ENCODE results near the gene MYLK. TPM values are rescaled to one million over a fixed set of nuclear protein-coding genes. Genes with fewer than 3 reads are reported as not detected.

The MYLK gene
- total RNA-seq, 2 donors from 2014 or later, result 4.7 to 6.6 TPM

DNA sequence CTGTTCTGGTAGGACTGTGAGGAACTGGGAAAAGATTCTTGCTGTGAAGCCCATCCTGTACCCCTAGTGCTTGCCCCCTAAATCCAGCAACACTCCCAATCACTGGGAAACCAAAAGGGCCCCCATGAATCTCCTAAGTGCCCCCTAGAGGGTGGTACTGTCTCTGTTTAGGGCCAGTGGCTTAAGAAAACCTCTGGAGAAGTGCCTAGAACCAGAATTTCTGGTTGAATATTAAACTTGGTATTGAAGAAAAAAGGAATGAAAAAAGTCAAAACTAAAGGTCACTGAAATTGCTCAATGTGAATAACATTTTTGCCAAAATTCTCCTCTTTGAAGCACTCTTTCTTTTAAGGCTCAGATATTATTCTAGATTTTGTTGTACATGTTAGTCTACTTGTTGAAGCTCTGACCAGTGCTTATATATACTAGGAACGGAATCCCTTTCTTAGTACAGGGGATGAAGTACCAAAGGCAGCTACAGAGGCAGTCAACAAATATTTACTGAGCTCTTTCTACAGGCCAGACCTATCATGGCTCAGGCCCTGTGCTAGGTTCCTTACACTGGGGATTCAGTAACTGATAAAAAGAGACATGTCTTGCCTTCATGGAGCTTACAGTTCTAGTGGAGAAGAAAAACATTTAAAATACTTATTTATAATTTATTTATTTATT lies 138.8 kb downstream of the MYLK start:
- no peaks in the 10 kb centered on the region for H3K4me1 ChIP-seq (ENCODE audit: control insufficient read depth, insufficient read depth, low read length)
- no peak overlapping the region for H3K4me3 ChIP-seq (ENCODE audit: low read length)
- DNase-seq, result no peak
- no peaks in the 10 kb centered on the region for H3K36me3 ChIP-seq (ENCODE audit: control insufficient read depth, insufficient read depth, low read length)
- TF ChIP-seq, protein P1, sequence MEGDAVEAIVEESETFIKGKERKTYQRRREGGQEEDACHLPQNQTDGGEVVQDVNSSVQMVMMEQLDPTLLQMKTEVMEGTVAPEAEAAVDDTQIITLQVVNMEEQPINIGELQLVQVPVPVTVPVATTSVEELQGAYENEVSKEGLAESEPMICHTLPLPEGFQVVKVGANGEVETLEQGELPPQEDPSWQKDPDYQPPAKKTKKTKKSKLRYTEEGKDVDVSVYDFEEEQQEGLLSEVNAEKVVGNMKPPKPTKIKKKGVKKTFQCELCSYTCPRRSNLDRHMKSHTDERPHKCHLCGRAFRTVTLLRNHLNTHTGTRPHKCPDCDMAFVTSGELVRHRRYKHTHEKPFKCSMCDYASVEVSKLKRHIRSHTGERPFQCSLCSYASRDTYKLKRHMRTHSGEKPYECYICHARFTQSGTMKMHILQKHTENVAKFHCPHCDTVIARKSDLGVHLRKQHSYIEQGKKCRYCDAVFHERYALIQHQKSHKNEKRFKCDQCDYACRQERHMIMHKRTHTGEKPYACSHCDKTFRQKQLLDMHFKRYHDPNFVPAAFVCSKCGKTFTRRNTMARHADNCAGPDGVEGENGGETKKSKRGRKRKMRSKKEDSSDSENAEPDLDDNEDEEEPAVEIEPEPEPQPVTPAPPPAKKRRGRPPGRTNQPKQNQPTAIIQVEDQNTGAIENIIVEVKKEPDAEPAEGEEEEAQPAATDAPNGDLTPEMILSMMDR (conservative IDR thresholded peaks at IDR 0.05), result peak; percentile 76
- Mint-ChIP-seq H3K4me1 (peaks cover under 1% of the 10 kb centered on the region), H3K27me3 (ENCODE audit: insufficient read depth) (no peaks in the 10 kb centered on the region), H3K4me3 (no peak overlapping the region), H3K27ac (no peak overlapping the region), H3K9me3 (no peaks in the 10 kb centered on the region), H3K36me3 (ENCODE audit: low read depth) (no peaks in the 10 kb centered on the region)
- H3K27me3 ChIP-seq (ENCODE audit: control insufficient read depth, insufficient read depth, low read length, poor library complexity, severe bottlenecking), result no peaks in the 10 kb centered on the region
- no peaks in the 10 kb centered on the region for H3K9me3 ChIP-seq (ENCODE audit: control insufficient read depth, low read length)
- H3K27ac ChIP-seq (ENCODE audit: low read depth, low read length), result no peak overlapping the region
- no peak overlapping the region for H3K9ac ChIP-seq (ENCODE audit: extremely low read depth, low read length, poor library complexity, severe bottlenecking)
- 87 to 100% methylated on average over 1 of the region's 1 CpG for WGBS, 2 experiments (ENCODE audit: insufficient coverage in 1 of 2, insufficient read length in 1 of 2)

DNA sequence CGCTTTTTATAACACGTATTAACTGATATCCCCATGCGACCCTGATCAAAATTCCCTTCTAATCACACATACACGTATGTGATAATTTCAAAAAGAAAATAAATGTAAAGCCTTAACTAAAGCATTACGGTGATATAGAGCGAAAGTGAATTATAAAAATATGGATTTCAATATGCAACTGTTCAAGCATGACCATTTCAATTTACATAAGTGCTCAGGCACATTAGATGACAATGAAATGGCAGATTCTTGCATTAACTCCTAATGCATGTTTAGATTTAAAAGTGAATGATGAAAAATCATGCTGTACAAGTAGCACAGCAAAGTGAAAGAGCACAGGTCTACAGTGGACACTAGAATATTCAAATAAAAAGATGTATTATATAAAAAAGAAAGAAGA lies 140.1 kb downstream of the MYLK start:
- Histone ChIP-seq H3K9me3 (ENCODE audit: control insufficient read depth, low read length) (no peaks in the 10 kb centered on the region), H3K4me1 (ENCODE audit: control insufficient read depth, insufficient read depth, low read length) (no peaks in the 10 kb centered on the region), H3K9ac (ENCODE audit: extremely low read depth, low read length, poor library complexity, severe bottlenecking) (no peak overlapping the region), H3K27ac (ENCODE audit: low read depth, low read length) (no peak overlapping the region), H3K27me3 (ENCODE audit: control insufficient read depth, insufficient read depth, low read length, poor library complexity, severe bottlenecking) (no peaks in the 10 kb centered on the region), H3K4me3 (ENCODE audit: low read length) (no peak overlapping the region), H3K36me3 (ENCODE audit: control insufficient read depth, insufficient read depth, low read length) (no peaks in the 10 kb centered on the region)
- WGBS, 2 experiments (ENCODE audit: insufficient coverage in 1 of 2, insufficient read length in 1 of 2), result 94% methylated on average over 6 of the region's 6 CpGs; no CpG with 5 or more reads in 1 of the 2 experiments
- Mint-ChIP-seq H3K4me3 (no peak overlapping the region), H3K4me1 (no peaks in the 10 kb centered on the region), H3K27ac (no peak overlapping the region), H3K27me3 (ENCODE audit: insufficient read depth) (no peaks in the 10 kb centered on the region), H3K9me3 (no peaks in the 10 kb centered on the region), H3K36me3 (ENCODE audit: low read depth) (no peaks in the 10 kb centered on the region)
- no peak for DNase-seq
- TF ChIP-seq, protein P1 (conservative IDR thresholded peaks at IDR 0.05), result no peak

DNA sequence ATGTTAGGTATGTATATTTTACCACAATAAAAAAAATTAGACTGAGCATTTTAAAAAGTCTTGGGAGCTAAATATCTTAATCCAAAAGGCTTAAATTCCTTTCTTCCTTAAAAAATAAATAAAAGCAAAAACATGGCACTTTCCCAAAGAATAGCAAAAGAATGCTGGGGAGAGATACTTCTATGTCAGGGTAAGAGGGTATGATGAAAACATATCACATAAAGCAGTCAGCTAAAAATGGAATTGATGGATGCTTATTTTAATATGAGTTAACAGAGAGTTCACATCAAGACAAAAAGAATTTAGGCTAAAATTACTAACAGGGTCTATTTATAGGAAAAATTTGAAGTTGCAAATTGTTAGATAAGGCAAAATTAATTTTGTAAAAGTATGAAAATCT lies 141.0 kb downstream of the MYLK start:
- Histone ChIP-seq H3K4me3 (ENCODE audit: low read length) (no peak overlapping the region), H3K9ac (ENCODE audit: extremely low read depth, low read length, poor library complexity, severe bottlenecking) (no peak overlapping the region), H3K27ac (ENCODE audit: low read depth, low read length) (no peak overlapping the region), H3K4me1 (ENCODE audit: control insufficient read depth, insufficient read depth, low read length) (no peaks in the 10 kb centered on the region), H3K9me3 (ENCODE audit: control insufficient read depth, low read length) (no peaks in the 10 kb centered on the region), H3K36me3 (ENCODE audit: control insufficient read depth, insufficient read depth, low read length) (no peaks in the 10 kb centered on the region), H3K27me3 (ENCODE audit: control insufficient read depth, insufficient read depth, low read length, poor library complexity, severe bottlenecking) (no peaks in the 10 kb centered on the region)
- H3K36me3 Mint-ChIP-seq (ENCODE audit: low read depth), result peaks cover 4% of the 10 kb centered on the region
- H3K4me3 Mint-ChIP-seq, result no peak overlapping the region
- TF ChIP-seq, protein P1 (conservative IDR thresholded peaks at IDR 0.05), result no peak
- DNase-seq, result no peak
- H3K27ac Mint-ChIP-seq, result no peak overlapping the region
- H3K9me3 Mint-ChIP-seq, result no peaks in the 10 kb centered on the region
- no peaks in the 10 kb centered on the region for H3K27me3 Mint-ChIP-seq (ENCODE audit: insufficient read depth)
- H3K4me1 Mint-ChIP-seq, result no peaks in the 10 kb centered on the region

Data from endodermal cell (in vitro differentiated cells).